C1 segment of cervical spinal cord (tissue), 14 donors: ENCODE measurements around the gene NEDD4L.

Experiments used
- DNase-seq, 14 donors: peaks; one replicate each; lab custom pipeline; 2025; lab: John Stamatoyannopoulos, UW

Gene NEDD4L

GRCh38 chr18:58338961-58339592 is 295.1 kb downstream of the NEDD4L start:
- DNase-seq = no peak

GRCh38 chr18:58339890-58340289 is 295.9 kb downstream of the NEDD4L start:
- no peak for DNase-seq

GRCh38 chr18:58341916-58342315 is 297.9 kb downstream of the NEDD4L start:
- DNase-seq = no peak

GRCh38 chr18:58344080-58344670 is 300.1 kb downstream of the NEDD4L start:
- DNase-seq = no peak

- no peak for DNase-seq
These were observed 300.9 kb downstream of the NEDD4L start for GRCh38 chr18:58344861-58345463.

GRCh38 chr18:58345875-58346274 is 301.8 kb downstream of the NEDD4L start:
- DNase-seq = no peak

- DNase-seq = no peak
These were observed 303.1 kb downstream of the NEDD4L start for GRCh38 chr18:58347135-58347534.

GRCh38 chr18:58348517-58348916 is 304.5 kb downstream of the NEDD4L start:
- DNase-seq = no peak

- DNase-seq = no peak
These were observed 304.9 kb downstream of the NEDD4L start for GRCh38 chr18:58348951-58349350.

- no peak for DNase-seq
These were observed 305.6 kb downstream of the NEDD4L start for GRCh38 chr18:58349650-58350049.

GRCh38 chr18:58350526-58350925 is 306.5 kb downstream of the NEDD4L start:
- no peak for DNase-seq

GRCh38 chr18:58351776-58352175 is 307.8 kb downstream of the NEDD4L start:
- DNase-seq = no peak

GRCh38 chr18:58353581-58353980 is 309.6 kb downstream of the NEDD4L start:
- DNase-seq = no peak

- no peak for DNase-seq
These were observed 310.0 kb downstream of the NEDD4L start for GRCh38 chr18:58354051-58354450.

GRCh38 chr18:58354791-58355190 is 310.8 kb downstream of the NEDD4L start:
- DNase-seq = no peak

GRCh38 chr18:58355243-58355642 is 311.2 kb downstream of the NEDD4L start:
- DNase-seq = no peak

GRCh38 chr18:58359218-58359617 is 315.2 kb downstream of the NEDD4L start:
- no peak for DNase-seq

GRCh38 chr18:58359620-58360019 is 315.6 kb downstream of the NEDD4L start:
- no peak for DNase-seq

GRCh38 chr18:58360324-58360723 is 316.3 kb downstream of the NEDD4L start:
- DNase-seq = no peak

- DNase-seq = no peak
These were observed 317.2 kb downstream of the NEDD4L start for GRCh38 chr18:58361212-58361611.

- no peak for DNase-seq
These were observed 318.1 kb downstream of the NEDD4L start for GRCh38 chr18:58362027-58362575.

- DNase-seq = no peak
These were observed 318.8 kb downstream of the NEDD4L start for GRCh38 chr18:58362829-58363271.
